HG02938 (cell line): ENCODE results near the gene UGT1A9.

Experiments used
- ATAC-seq: cut with Tn5 transposase; IDR thresholded peaks from one replicate; pipeline ENCODE4 v1.9.1; 2021; ENCODE audit warnings: mild to moderate bottlenecking, moderate library complexity; ENCODE audit not compliant: unreplicated experiment

Gene UGT1A9

DNA sequence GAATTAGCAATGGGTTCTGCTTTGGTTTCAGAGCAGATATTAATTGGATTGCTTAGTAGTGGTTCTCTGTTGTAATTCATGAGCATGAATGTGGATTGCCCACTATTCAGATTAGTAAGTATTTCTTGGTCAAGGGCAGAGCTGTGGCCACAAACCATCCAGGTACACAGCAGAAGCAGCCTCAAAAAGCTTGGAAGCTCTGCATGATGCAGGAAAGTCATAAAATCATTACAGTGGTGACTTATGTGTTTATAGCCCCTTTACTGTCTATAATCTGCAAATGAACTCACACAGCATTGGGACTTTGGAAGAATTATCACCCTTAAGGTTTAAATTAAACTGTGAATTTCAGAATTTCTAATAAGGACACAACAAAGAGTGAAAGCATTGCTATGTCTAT lies 86.4 kb downstream of the UGT1A9 start:
- ATAC-seq, result no peak

DNA sequence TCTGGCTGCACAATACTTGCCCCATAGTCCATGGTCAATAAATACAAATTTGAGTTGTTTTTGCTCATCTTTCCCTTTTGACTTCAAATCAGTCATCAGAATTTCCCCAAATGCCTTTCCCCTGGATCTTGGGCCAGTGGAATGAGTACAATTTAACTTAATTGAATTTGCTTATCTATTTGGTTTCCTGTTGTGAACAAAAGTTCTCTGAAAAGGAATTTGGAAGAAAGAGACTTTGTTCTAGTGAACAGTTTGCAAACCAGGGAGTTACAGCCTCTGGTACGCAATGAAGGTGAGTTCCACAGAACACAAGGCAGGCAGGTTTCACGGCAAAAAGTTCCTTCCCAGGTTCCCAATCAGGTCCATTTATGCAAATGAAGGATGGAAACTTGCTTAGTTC lies 87.2 kb downstream of the UGT1A9 start:
- no peak for ATAC-seq

DNA sequence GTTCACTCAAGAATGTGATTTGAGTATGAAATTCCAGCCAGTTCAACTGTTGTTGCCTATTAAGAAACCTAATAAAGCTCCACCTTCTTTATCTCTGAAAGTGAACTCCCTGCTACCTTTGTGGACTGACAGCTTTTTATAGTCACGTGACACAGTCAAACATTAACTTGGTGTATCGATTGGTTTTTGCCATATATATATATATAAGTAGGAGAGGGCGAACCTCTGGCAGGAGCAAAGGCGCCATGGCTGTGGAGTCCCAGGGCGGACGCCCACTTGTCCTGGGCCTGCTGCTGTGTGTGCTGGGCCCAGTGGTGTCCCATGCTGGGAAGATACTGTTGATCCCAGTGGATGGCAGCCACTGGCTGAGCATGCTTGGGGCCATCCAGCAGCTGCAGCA lies 88.3 kb downstream of the UGT1A9 start, which contains the start of gene UGT1A1:
UGT1A1 (plus strand) TSS at position 228 of the 400 bp plus-strand sequence; CDS start at position 246, 18 bp downstream.
- ATAC-seq, result no peak

DNA sequence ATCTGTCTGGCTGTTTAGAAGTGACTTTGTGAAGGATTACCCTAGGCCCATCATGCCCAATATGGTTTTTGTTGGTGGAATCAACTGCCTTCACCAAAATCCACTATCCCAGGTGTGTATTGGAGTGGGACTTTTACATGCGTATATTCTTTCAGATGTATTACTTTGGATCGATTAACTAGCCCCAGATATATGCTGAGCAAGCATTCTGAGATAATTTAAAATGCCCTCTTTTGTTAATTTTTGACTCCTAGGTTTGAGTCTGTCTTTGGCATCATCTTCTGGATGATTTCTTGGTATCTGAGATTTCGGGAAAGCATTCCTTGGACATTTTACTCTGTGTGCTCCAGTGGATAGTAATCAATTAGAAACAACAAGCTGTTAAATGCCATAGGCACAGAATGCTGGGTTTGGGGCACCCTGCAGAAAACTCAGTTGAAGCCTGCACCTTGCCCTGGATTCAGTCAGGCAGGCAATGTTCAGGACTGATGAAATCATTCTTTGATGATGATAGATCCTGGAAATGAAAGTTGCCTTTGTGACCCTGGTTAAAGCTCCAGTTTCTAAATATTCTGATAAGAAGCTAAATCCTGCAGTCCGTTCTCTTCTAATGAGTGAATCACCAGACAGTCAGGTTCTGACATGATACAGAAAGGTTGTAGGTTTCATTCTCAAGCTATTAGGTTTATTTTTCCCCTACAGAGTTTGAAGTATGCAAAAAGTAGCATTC lies 89.5 kb downstream of the UGT1A9 start:
- no peak for ATAC-seq

DNA sequence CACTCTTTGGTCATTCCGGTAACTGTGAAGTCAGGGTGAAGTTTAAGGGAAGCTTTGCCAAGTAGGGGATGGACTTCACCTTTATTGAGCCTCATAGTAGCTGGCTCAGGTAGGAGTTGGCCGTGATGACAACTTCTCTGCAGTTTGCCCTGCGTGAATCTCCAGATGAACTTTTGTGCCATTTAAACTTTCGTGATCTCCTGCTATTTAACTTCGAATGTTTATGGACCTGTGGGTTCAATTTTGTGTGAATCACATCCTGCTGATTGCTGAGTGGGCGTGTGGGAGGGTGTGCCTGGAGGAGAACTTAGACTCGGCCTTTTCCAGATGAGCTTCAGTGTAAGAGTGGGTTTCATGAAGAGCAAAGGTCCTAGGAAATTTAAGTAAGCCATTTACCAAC lies 92.6 kb downstream of the UGT1A9 start:
- ATAC-seq, result no peak

DNA sequence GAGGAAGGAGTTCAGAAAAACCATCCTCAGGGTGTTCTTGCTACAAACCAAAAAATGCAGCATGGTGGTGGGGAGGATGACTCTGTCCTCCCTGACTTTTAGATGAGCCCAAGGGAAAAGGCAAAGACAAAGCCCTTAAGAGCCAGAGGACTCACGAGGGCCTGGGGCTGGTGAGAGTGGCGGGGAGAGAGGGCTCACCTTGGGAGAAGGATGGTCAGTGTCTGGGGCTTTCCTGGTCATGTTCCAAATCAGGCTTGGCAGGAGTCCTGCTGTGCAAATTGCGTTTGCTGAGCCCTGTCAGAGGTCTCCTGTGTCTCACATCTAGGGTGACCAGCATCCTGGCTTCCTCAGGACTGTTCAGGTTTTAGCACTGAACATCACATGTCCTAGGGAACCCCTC lies 93.1 kb downstream of the UGT1A9 start:
- no peak for ATAC-seq

DNA sequence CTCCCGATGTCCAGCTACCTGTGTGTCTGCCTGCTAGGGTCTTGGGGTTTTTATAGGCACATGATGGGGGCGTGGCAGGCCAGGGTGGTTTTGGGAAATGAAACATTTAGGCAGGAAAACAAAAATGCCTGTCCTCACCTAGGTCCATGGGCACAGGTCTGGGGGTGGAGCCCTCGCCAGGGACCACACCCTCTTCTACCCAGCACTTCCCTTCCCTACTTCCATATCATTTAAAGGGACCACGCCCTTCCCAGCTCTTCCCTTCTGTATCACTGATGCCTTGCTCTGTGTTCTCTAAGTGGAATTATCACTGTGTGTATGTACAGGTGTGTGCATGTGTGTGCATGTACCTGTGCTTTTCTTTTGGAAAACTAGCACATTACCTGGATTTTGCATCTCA lies 94.7 kb downstream of the UGT1A9 start:
- ATAC-seq, result no peak

DNA sequence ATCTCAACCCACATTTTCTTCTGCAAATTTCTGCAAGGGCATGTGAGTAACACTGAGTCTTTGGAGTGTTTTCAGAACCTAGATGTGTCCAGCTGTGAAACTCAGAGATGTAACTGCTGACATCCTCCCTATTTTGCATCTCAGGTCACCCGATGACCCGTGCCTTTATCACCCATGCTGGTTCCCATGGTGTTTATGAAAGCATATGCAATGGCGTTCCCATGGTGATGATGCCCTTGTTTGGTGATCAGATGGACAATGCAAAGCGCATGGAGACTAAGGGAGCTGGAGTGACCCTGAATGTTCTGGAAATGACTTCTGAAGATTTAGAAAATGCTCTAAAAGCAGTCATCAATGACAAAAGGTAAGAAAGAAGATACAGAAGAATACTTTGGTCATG lies 96.4 kb downstream of the UGT1A9 start:
- ATAC-seq, result no peak

DNA sequence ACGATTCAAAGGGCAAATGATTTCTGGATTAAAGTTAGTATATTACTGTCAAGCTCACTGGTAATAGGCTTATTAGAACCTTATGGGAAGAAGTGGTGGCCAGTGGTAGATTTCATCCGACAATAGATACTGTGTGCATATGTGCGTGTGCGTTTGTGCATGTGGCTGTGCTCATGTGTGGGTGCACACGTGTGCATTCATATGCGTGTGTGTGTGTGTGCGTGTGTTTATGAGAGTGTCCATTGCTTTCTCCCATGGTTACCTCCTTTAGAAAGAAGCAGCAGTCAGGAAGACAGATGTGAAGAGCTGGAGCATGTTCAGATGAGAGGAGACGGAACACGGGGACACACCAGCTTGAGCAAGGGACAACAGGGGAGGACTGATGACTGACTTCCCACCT lies 97.6 kb downstream of the UGT1A9 start:
- ATAC-seq, result no peak

DNA sequence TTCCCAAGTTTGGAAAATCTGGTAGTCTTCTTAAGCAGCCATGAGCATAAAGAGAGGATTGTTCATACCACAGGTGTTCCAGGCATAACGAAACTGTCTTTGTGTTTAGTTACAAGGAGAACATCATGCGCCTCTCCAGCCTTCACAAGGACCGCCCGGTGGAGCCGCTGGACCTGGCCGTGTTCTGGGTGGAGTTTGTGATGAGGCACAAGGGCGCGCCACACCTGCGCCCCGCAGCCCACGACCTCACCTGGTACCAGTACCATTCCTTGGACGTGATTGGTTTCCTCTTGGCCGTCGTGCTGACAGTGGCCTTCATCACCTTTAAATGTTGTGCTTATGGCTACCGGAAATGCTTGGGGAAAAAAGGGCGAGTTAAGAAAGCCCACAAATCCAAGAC lies 100.5 kb downstream of the UGT1A9 start:
- ATAC-seq, result no peak

DNA sequence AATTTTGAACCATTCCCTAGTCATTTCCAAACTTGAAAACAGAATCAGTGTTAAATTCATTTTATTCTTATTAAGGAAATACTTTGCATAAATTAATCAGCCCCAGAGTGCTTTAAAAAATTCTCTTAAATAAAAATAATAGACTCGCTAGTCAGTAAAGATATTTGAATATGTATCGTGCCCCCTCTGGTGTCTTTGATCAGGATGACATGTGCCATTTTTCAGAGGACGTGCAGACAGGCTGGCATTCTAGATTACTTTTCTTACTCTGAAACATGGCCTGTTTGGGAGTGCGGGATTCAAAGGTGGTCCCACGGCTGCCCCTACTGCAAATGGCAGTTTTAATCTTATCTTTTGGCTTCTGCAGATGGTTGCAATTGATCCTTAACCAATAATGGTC lies 100.9 kb downstream of the UGT1A9 start:
- ATAC-seq, result no peak

DNA sequence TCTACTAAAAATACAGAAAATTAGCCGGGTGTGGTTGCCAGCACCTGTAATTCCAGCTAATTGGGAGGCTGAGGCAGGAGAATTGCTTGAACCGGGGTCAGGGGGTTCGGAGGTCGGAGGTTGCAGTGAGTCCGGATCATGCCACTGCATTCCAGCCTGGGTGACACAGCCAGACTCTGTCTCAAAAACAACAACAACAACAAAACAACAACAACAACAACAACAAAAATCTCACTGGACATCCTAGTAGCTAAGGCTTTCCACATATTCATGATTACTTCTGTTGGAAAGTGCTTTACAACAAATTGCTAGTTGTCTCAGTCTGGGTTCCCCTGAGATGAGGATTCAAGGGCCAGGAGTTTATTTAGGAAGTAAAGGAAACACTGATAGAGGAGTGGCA lies 102.2 kb downstream of the UGT1A9 start:
- ATAC-seq, result no peak

DNA sequence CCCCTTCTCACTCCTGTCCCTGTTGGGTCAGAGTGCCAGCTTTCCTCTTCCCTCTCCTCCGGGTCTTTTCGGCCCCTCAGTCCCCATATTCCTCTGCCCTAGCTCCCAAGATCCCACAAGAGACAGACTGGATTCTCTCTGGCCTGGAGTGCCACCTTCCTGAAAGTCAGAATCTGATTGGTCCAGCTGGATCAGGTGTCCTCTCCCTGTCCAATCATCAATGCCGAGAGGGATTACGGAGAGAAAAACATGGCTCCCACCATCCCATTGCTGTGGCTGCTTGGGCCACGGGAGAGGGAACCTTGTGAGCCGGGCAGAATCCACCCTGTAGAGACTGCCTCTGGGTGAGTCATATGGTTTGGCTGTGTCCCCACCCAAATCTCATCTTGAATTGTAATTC lies 103.7 kb downstream of the UGT1A9 start:
- no peak for ATAC-seq

DNA sequence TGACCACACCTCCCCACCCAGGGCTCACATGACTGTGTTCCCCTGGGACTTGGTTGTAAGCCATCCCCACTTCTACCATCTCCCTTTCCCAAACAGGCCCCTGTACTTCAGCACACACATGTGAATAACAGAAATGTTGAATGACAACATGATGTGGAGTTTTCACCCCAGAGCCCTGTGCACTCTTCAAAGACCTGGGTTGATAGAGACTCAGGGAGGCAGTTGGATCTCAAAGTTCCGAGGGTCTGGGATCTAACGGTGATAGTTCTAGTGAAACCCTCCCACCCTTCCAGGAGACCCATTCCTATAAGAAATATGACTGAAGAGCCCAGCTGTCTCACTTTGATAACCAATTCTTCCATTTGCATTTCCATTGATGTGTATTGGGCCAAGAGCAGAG lies 106.3 kb downstream of the UGT1A9 start, which contains the start of gene MROH2A:
MROH2A (plus strand) TSS at position 301 of the 400 bp plus-strand sequence. CDS start 1,029 bp downstream, outside the sequence.
- ATAC-seq, result no peak

DNA sequence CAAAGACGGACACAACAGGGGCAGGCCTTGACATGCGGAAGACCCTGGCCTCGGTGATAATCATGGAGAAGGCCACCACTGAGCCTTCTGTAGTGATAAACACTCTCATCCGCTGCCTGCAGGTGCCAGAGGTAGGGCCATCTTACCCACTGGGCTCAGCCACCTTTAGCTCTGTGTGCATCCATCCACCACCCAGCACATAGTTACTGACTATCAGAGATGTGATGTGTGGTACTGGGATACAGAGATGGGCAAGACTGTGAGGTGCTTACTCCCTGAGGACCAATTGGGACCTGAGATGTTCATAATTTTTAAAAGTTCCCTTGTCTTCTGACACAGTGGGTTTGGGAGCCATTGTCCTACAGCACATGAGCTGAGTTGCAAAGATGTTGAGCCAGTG lies 108.0 kb downstream of the UGT1A9 start:
- no peak for ATAC-seq

DNA sequence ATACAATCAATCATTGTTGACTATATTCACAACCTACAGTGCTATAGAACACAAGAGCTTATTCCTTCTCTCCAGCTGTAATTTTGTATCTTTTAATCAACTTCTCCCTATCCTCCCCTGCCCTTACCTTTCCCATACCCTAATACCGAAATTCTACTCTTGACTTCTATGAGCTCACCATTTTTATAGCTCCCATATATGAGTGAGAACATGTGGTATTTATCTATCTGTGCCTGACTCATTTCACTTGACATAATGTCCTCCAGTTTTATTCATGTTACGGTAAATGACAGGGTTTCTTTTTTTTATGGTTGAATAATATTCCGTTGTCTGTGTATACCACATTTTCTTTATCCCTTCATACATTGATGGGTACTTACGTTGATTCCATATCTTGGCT lies 109.1 kb downstream of the UGT1A9 start:
- no peak for ATAC-seq

DNA sequence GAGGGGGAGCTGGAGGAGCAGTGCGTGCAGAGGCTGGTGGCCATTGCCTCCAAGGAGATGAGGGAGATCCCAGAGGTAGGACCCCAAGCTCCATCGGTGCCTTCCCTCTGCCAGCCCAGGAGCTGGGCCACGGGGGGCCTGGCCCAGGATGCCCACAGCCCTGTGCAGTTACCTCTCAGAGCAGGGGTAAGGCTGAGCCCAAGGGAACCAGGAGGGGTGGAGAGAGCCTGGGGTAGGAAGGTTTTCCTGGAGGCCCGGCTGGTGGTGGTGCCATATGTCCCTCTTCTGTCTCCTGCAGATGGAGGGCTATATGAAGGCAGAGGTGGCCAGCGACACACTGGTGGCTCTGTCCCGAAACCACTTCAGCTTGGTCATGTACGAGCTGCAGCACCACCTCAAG lies 117.9 kb downstream of the UGT1A9 start:
- no peak for ATAC-seq

DNA sequence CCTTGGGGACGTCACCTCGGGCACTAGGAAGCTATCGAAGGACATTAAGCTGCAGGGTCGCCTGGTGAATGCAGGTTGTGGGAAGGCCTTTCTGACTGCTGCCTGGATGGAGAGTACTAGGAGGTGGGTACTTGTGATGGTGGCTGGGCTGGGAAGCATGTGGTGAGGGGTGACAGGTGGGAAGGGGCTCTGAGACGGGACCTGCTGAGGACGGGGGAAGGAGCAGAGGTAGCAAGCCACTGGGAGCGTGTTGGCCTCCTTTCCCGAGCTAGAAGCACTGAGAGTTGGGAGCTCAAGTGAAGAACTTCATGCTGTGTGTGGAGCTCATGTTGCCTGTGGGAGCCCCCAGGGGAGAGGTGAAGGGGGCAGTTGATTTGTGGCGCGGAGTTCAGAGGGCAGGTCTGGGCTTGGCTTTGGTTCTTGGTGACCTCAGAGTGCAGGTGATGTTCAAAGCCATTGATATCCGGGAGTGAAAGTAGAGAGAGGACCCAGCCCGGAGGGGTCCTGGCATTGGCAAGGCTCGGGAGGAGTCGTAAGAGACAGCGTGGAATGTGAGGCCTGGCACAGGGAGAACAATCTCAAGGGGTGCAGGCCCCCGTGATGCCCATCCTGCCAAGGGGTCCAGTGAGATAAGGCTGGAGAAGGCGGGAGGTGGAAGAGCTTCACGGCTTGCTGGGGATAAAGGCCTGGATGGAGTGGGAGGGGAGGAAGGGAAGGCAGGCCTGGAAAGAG lies 119.6 kb downstream of the UGT1A9 start:
- ATAC-seq, result no peak

DNA sequence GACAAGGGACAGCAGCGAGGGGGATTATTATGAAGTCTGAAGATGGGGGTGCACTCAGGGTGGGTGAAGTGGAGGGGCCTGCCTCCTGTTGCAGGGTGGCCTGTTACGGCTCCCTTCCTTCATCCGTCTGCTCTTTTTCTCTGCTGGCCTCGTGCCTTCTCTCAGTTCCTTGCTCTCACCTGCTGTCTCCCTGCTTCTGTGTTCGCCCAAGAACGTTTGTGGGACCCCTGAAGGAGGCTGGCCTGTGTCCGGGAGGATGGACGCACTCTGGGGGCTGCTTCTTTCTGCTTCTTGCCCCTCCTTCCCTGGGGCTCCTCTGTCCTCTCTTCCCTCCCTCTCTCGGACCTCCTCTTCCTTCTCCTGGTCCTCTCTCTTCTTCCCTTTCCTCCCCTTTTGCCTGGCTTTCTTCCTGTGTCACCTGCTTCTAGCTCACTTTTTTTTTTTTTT lies 120.2 kb downstream of the UGT1A9 start:
- ATAC-seq, result no peak

DNA sequence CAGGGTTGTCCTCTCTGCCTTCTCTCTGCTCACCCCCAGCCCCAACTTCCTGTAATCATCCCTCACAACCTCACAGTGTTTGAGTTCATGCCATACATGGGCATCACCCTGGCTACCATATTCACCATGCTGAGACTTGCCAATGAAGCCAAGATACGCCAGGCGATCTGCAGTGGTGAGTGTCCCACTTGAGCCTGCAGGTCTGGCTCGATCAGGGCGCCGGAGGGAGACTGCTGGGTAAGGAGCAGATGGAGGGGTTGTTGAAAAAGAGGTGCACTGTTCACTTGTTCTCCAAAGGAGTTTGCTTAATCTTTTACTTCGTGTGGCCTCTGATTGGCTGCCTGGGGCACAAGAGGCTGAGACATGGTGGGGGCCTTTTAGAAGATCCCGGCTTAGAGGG lies 121.0 kb downstream of the UGT1A9 start:
- no peak for ATAC-seq

DNA sequence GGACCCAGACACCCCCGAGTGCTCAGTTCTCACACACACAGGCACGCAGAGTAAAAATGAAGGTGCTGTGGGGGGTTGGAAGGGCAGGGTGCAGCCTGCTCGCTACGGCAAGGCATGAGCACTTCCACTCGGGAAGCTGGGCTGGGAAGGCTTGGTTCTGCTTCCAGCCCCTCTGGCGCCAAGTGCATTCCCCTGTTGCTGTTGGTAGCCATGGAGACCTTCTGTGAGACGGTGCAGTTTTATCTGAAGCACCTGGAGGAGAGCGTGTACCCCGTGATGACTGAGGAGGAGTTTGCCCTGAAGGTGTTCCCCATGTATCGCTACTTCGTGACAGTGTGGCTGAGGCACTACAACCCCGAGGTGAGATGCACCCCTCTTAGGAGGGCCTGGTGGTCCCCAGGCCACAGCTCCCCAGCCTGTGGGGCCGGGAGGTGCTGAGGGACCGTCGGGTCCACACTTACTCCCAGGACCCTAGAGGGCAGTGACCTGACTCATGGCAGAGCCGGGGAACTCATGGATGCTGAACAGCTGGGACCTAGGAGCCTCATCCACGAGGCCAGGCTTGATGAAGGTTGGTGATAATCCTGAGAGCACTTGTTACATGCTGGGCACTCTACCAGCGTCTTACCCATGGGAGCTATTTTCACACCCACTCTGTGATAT lies 121.9 kb downstream of the UGT1A9 start:
- no peak for ATAC-seq
